SH-SY5Y (cell line): Measurements from ENCODE around the gene TMEM119.

Source experiments
- GATA2 ChIP-seq: IDR thresholded peaks from 2 replicates; pipeline ENCODE4 v1.6.1; 2011; ENCODE audit warnings: mild to moderate bottlenecking, low read depth, low read length
- GATA3 ChIP-seq: IDR thresholded peaks from 2 replicates; pipeline ENCODE4 v1.6.1; 2011; ENCODE audit warnings: low read depth, mild to moderate bottlenecking, low read length, moderate library complexity

GRCh38 chr12:108570743-108571608 is 26.9 kb downstream of the TMEM119 start:
- TF ChIP-seq GATA2 (no peak), GATA3 (no peak)
